HG02571 (cell line): Measurements from ENCODE around the gene ZNF585A.

Source experiments
- ATAC-seq: cut with Tn5 transposase; IDR thresholded peaks from one replicate; pipeline ENCODE4 v1.9.1; 2021; ENCODE audit warnings: mild to moderate bottlenecking, moderate library complexity; ENCODE audit not compliant: unreplicated experiment

The ZNF585A gene

DNA sequence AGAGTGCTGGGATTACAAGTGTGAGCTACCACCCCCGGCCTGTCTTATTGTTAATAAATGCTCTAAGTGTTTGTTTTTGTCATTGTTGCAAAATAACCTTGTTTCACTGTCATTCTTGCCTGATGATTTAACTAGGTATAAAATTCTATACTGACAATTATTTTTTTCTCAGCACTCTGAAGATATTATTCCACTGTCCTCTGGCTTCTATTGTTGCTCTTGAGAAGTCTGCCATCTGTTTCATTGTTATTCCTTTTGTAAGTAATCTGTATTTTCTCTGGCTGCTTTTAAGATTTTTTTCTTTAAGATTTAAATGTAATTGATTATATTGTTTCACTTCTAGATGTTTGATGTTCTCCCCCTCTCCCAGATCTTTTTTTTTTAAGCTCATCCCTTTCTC lies 76.6 kb downstream of the ZNF585A start:
- no peak for ATAC-seq
